ENCODE measurements around the gene FST.

The FST gene

GRCh38 chr5:53472720-53473510 lies 7.5 kb upstream of the FST start:
- no peak for DNase-seq (ENCODE audit: low read depth in 2 of 2, low spot score in 1 of 2)

- DNase-seq (ENCODE audit: low read depth in 2 of 2, low spot score in 1 of 2), result no peak
Measured at GRCh38 chr5:53473633-53474032, 6.8 kb upstream of the FST start.

- no peak for DNase-seq (ENCODE audit: low read depth in 2 of 2, low spot score in 1 of 2)
Measured at GRCh38 chr5:53475320-53475719, 5.1 kb upstream of the FST start.

GRCh38 chr5:53476019-53476418 lies 4.4 kb upstream of the FST start:
- no peak for DNase-seq (ENCODE audit: low read depth in 2 of 2, low spot score in 1 of 2)

- DNase-seq (ENCODE audit: low read depth in 2 of 2, low spot score in 1 of 2), result no peak
Measured at GRCh38 chr5:53476531-53477480, 3.6 kb upstream of the FST start.

GRCh38 chr5:53478411-53479044 lies 1.9 kb upstream of the FST start:
- DNase-seq (ENCODE audit: low read depth in 2 of 2, low spot score in 1 of 2), result no peak

- no peak for DNase-seq (ENCODE audit: low read depth in 2 of 2, low spot score in 1 of 2)
Measured at GRCh38 chr5:53479045-53479589, 1.3 kb upstream of the FST start.

- DNase-seq (ENCODE audit: low read depth in 2 of 2, low spot score in 1 of 2), result no peak
Measured at GRCh38 chr5:53479590-53480415, 626 bp upstream of the FST start.

GRCh38 chr5:53481159-53481886 lies 894 bp downstream of the FST start:
- DNase-seq (ENCODE audit: low read depth in 2 of 2, low spot score in 1 of 2), result no peak

DNA sequence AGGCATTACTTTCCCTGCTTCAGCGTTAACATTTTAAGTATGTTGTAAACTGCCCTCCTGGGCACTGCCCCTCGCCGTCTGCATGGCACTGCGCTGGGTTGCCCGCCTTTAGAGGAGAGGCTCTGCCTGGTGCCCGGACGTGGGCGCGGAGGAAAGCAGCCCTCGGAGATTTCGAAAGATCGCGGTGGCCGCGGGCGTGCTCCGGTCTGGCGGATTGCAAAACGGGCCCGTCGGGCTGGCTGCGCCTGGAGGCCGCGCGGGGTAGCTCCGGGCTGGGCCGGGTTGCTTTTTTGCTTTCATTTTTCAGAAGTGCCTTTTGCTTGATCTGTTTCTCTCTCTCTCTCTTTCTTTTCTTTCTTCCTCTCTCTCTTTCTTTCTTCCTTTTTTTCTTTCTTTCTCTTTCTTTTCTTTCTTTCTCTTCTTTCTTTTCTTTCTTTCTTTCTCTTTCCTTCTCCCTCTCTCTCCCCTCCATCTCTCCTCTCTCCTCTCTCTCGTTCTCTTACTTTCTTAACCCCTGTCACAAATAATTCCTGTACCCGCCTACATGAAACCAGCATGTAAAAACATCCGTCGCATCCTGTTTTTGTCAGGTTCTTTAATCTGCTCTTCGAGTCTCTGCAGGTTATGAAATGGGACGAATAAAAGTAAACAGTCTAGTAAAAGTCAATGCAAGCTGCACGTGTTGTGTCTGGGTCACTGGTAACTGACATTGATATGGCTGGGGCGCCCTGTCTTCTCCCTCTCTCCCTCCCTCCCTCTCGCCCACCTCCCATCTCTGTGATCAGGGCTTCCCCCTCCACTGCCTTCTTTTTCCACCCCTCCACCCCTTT lies 1.7 kb downstream of the FST start:
- DNase-seq (ENCODE audit: low read depth in 2 of 2, low spot score in 1 of 2), result peak; percentile 18 to 26

GRCh38 chr5:53482717-53483638 lies 2.5 kb downstream of the FST start:
- no peak for DNase-seq (ENCODE audit: low read depth in 2 of 2, low spot score in 1 of 2)

DNA sequence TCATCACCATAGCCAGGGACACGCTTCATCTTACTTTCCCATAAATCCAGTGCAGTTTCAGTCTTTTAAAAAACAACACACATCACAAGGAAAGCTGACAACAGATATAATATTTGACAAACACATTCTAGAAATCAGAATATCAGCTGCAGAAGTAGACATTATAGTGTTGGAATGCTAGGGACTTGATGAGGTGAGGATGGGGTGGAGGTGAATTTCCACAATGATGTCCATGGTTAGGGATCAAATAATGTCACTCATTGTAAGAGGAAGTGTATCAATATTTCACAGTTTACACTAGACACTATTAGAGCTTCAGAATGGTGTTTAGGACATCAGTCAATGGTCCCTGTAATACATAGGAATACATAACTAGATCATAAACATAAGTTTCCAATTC lies 7.0 kb downstream of the FST start:
- no peak for DNase-seq (ENCODE audit: low read depth in 2 of 2, low spot score in 1 of 2)

GRCh38 chr5:53488195-53488722 lies 7.8 kb downstream of the FST start:
- DNase-seq (ENCODE audit: low read depth in 2 of 2, low spot score in 1 of 2), result no peak

GRCh38 chr5:53490747-53491146 lies 10.3 kb downstream of the FST start:
- no peak for DNase-seq (ENCODE audit: low read depth in 2 of 2, low spot score in 1 of 2)

DNA sequence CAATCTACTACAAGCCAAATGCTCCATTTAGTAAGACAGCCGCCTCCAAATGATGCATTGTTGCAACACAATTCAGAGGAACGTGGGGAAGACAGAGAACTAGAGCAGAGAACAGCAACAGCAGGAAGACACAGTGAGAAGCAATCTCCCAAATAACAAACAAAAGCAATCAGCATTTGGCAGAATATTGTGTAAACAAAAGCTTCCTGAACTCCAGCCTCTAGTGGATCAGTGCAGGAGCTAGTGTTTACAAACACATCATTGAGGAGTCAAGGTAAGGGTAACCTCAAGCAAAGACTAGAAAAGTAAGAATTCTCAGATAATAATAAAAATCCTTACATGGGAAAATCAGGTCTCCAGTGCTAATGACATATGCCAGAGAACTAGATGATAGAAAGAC lies 20.6 kb downstream of the FST start:
- no peak for DNase-seq (ENCODE audit: low read depth in 2 of 2, low spot score in 1 of 2)

DNA sequence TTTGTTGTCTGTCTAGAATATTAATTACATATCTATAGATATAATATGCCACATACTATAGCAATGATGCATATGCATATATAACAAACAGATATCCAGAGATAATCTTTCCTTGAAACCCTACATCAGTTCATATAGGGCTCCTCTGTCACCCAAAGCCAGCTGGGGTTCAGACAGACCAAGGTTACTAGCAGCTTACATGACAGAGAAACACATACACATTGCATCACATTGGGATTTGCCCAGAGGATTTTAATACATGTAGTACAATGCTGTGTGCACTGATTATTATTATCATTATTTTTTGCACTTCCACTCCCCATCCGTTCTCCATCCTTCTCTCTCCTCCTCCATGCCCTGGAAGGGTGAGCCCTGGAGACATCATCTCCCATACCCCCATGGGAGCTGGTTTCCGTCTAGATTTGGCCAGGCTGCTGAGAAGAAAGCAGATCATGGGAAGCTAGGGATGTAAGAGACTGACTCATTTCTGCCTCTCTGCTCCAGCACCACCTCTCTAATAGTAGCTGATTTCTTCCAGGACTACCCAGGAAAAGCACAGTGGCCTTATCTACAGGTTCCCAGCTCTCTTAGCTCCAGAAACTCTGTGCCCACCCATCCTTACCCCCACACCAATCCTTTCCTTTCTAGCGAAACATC lies 23.3 kb downstream of the FST start:
- no peak for DNase-seq (ENCODE audit: low read depth in 2 of 2, low spot score in 1 of 2)

GRCh38 chr5:53507013-53507412 lies 26.6 kb downstream of the FST start:
- no peak for DNase-seq (ENCODE audit: low read depth in 2 of 2, low spot score in 1 of 2)

Measured in stimulated activated CD8-positive, alpha-beta memory T cell treated with anti-CD3 and anti-CD28 coated beads, Interleukin-4, amount 100 ng/mL, for 4 hours (primary cell).